Fibroblast of the aortic adventitia (primary cell): Measurements from ENCODE around the gene YY1AP1. TPM values are rescaled to one million over a fixed set of nuclear protein-coding genes. Genes with fewer than 3 reads are reported as not detected.
"Not testable (repeated sequence)": the region's sequence is repeated elsewhere in the genome, so short reads cannot be mapped to it uniquely, and the experiment has no call there.

ENCODE experiments used
- DNase-seq: peaks from one replicate; pipeline ENCODE4 v3.0.0-alpha.2; 2010; ENCODE audit warnings: low read depth
- H3K4me3 ChIP-seq: 2 replicates; pipeline ENCODE4 v1.5.1; 2011; ENCODE audit warnings: low read depth, mild to moderate bottlenecking, control low read depth, low read length, moderate library complexity
- total RNA-seq: library from RNA; depleted of rRNA; stranded (reverse); fragments of >200 nt; gene quantifications from 2 replicates; pipeline ENCODE4 v1.2.3, GENCODE V29; 2012; ENCODE audit warnings: low replicate concordance
- TF ChIP-seq, protein P1 (sequence below): IDR thresholded peaks from 2 replicates; pipeline ENCODE4 v1.5.1; 2011; ENCODE audit warnings: mild to moderate bottlenecking, low read length, control low read depth, inconsistent platforms; ENCODE audit not compliant: insufficient read depth

Gene YY1AP1
- total RNA-seq, 1 donor, result 54.6 TPM

- DNase-seq, result no peak
- TF ChIP-seq, protein P1, sequence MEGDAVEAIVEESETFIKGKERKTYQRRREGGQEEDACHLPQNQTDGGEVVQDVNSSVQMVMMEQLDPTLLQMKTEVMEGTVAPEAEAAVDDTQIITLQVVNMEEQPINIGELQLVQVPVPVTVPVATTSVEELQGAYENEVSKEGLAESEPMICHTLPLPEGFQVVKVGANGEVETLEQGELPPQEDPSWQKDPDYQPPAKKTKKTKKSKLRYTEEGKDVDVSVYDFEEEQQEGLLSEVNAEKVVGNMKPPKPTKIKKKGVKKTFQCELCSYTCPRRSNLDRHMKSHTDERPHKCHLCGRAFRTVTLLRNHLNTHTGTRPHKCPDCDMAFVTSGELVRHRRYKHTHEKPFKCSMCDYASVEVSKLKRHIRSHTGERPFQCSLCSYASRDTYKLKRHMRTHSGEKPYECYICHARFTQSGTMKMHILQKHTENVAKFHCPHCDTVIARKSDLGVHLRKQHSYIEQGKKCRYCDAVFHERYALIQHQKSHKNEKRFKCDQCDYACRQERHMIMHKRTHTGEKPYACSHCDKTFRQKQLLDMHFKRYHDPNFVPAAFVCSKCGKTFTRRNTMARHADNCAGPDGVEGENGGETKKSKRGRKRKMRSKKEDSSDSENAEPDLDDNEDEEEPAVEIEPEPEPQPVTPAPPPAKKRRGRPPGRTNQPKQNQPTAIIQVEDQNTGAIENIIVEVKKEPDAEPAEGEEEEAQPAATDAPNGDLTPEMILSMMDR, result no peak
- H3K4me3 ChIP-seq, result no peak overlapping the region
Measured at GRCh38 chr1:155671750-155672149, 16.8 kb downstream of the YY1AP1 start.

- DNase-seq, result no peak
- TF ChIP-seq, protein P1, result no peak
- no peak overlapping the region for H3K4me3 ChIP-seq
Measured at GRCh38 chr1:155669233-155670162, 19.1 kb downstream of the YY1AP1 start.

- DNase-seq, H3K4me3 ChIP-seq: not testable (repeated sequence)
Measured at GRCh38 chr1:155661239-155661638, 27.3 kb downstream of the YY1AP1 start.

- DNase-seq, result no peak
- TF ChIP-seq, protein P1, result no peak
- no peak overlapping the region for H3K4me3 ChIP-seq
Measured at GRCh38 chr1:155657463-155657862, 31.1 kb downstream of the YY1AP1 start.

- TF ChIP-seq, protein P1, result no peak
- DNase-seq, result no peak
- no peak overlapping the region for H3K4me3 ChIP-seq
Measured at GRCh38 chr1:155652951-155653350, 35.6 kb downstream of the YY1AP1 start.

- no peak overlapping the region for H3K4me3 ChIP-seq
- TF ChIP-seq, protein P1, result no peak
- DNase-seq, result no peak
Measured at GRCh38 chr1:155651861-155652661, 36.5 kb downstream of the YY1AP1 start.

DNA sequence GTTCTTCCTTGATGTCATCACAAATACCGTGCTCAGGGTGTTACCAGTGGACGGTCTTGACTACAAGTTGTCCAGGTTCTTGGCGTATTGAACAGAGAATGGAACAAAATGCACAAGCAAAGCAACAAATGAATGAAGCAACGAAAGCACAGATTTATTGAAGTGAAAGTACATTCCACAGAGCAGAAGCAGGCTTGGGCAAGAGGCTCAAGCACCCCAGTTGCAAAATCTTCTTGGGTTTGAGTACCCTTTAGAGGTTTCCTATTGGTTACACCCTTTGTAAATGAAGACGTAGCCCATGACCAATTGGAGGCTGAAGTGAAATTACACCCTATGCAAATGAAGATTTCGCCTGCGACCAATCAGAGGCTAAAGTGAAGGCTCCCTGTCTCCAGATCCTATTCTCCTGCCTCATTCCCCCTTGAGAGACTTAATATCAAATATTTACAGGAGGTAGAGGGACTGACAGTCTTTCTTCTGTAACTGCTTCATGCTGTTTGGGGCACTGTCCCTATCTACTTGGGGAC, 38.3 kb downstream of the YY1AP1 start:
- no peak for DNase-seq
- TF ChIP-seq, protein P1, result no peak
- no peak overlapping the region for H3K4me3 ChIP-seq
